ENCODE measurements around the gene DTHD1. TPM values are rescaled to one million over a fixed set of nuclear protein-coding genes. Genes with fewer than 3 reads are reported as not detected.
A peak's percentile ranks its signal among the peaks of the same experiment; 100 is the strongest.

Gene DTHD1
- total and polyA plus RNA-seq, 11 donors, result 0.14 to 0.83 TPM; not detected in 9

DNA sequence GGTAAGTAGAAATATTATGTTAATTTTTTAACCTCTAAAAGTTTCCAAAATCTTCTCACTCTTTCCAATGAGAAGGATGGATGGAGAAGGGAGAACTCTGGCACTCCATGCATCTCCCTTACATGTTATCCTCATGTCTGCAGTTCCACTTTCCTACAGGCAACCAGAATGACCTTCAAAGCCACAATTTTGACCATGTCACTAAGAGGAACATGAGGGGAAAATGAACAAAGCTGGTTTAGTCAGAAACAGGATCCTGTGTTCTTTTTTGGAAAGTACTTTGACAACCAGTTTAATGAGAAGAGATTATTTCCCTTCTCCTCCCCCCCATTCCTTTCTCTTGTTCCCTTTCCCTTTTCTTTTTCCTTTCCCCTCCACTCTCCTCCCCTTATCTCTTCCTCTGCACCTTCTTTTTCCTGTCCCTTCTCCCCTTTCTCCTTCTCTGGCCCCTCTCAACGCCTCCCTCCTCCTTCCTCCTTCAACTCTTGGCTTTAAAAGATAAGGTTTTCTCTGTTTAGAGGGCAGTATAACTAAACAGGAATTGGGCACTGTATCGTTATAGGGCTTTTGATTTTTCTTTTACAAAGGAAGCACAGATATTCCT lies 42.5 kb downstream of the DTHD1 start:
- H3K27me3 ChIP-seq, result no peaks in the 10 kb centered on the region
- 25 to 41% (median 32%) methylated on average over 2 of the region's 2 CpGs for WGBS, 4 donors
- DNase-seq (no peak), ATAC-seq (peak in 1 of 4 donors; percentile 34)
- intact Hi-C loops (cut with DNase I), result no loop called here
- H3K27ac ChIP-seq, result peak overlapping the region in 1 of 12 donors; percentile 87
- no peaks in the 10 kb centered on the region for H3K9me3 ChIP-seq
- TF ChIP-seq CTCF (IDR thresholded peaks at IDR 0.05) (no peak), POLR2A (IDR thresholded peaks at IDR 0.05) (no peak)
- H3K4me3 ChIP-seq, result no peak overlapping the region
- peaks cover 0 to 67% (median 0%) of the 10 kb centered on the region in 12 donors for H3K4me1 ChIP-seq
- no peaks in the 10 kb centered on the region for H3K36me3 ChIP-seq

- Histone ChIP-seq H3K36me3 (no peaks in the 10 kb centered on the region), H3K27me3 (no peaks in the 10 kb centered on the region), H3K27ac (peak overlapping the region in 1 of 12 donors; percentile 87), H3K9me3 (no peaks in the 10 kb centered on the region), H3K4me1 (peaks cover 0 to 64% (median 0%) of the 10 kb centered on the region in 12 donors), H3K4me3 (no peak overlapping the region)
- ATAC-seq (no peak), DNase-seq (no peak)
- no peak for TF ChIP-seq POLR2A (IDR thresholded peaks at IDR 0.05)
- no peak for TF ChIP-seq CTCF (IDR thresholded peaks at IDR 0.05)
- intact Hi-C loops (cut with DNase I), result no loop called here
- WGBS, 4 donors, result 93 to 97% (median 94%) methylated on average over 4 of the region's 4 CpGs
These were observed 43.4 kb downstream of the DTHD1 start for GRCh38 chr4:36324808-36325207.

DNA sequence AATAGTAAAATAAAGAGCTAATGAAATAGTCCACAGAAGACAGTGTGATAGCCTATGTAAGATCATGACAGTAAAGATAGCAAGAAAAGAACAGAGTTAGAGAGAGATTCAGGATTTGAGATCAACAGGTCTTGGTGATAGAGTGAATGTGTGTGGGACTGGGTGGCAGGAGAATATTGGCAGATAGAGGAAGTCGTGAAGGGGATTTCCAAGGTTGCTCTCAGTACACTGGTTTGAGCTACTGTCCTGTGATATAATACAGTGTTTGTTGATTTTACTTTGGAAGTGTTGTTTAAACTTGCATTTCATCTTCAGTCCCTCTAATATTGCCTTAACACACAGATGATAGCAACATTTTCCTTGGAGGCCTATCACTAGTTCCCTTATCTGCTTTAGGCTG lies 44.1 kb downstream of the DTHD1 start:
- peaks cover 0 to 57% (median 0%) of the 10 kb centered on the region in 12 donors for H3K4me1 ChIP-seq
- H3K9me3 ChIP-seq, result no peaks in the 10 kb centered on the region
- no peaks in the 10 kb centered on the region for H3K27me3 ChIP-seq
- DNase-seq (no peak), ATAC-seq (peak in 1 of 4 donors; percentile 31)
- intact Hi-C loops (cut with DNase I), result no loop called here
- H3K4me3 ChIP-seq, result no peak overlapping the region
- 23 to 65% (median 45%) methylated on average over 1 of the region's 1 CpG for WGBS, 4 donors
- TF ChIP-seq POLR2A (IDR thresholded peaks at IDR 0.05) (no peak), CTCF (IDR thresholded peaks at IDR 0.05) (no peak)
- no peaks in the 10 kb centered on the region for H3K36me3 ChIP-seq
- H3K27ac ChIP-seq, result peak overlapping the region in 1 of 12 donors; percentile 70

DNA sequence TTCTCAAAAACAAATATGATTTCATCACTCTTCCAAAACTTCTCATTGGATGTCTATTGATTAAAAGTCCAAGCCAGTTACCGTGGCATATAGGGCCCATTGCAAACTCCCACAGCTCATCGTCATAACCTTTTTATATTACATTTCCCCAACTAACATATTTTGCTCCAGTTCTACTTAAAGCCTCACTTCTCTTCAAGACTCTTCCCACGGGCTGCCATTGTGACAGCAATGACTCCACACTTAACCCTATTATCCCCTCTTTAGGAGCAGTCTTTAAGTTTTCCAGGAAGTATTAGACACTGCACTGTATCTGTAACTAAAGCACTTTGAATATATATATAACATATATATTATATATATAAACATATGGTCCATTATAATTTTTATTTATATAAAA lies 44.5 kb downstream of the DTHD1 start:
- Histone ChIP-seq H3K9me3 (no peaks in the 10 kb centered on the region), H3K36me3 (no peaks in the 10 kb centered on the region), H3K4me3 (no peak overlapping the region), H3K4me1 (peaks cover 0 to 54% (median 0%) of the 10 kb centered on the region in 12 donors), H3K27ac (peak overlapping the region in 1 of 12 donors; percentile 70), H3K27me3 (no peaks in the 10 kb centered on the region)
- intact Hi-C loops (cut with DNase I), result no loop called here
- DNase-seq (no peak), ATAC-seq (no peak)
- 62 to 73% (median 69%) methylated on average over 3 of the region's 3 CpGs for WGBS, 4 donors
- TF ChIP-seq CTCF (IDR thresholded peaks at IDR 0.05) (no peak), POLR2A (IDR thresholded peaks at IDR 0.05) (no peak)

Data from heart left ventricle (tissue), 16 donors.